IMR-90 (cell line): Measurements from ENCODE around the gene C22orf31. TPM values are rescaled to one million over a fixed set of nuclear protein-coding genes. Genes with fewer than 3 reads are reported as not detected.

Source experiments
- ATAC-seq: fragments of 200-7000 bp; cut with Tn5 transposase; 2 replicates; pipeline ENCODE4 v1.9.1; 2020; ENCODE audit warnings: low read depth, mild to moderate bottlenecking, moderate library complexity
- BruUV-seq: library from RNA; stranded (reverse); fragments of 400-500 nt; replicated peaks from 2 replicates; lab custom pipeline; 2021; lab: Mats Ljungman, UMichigan
- CTCF ChIA-PET: fragments of 300-600 bp; formaldehyde crosslinking; extraction: SDS; loops from one replicate; lab custom pipeline; 2021; ENCODE audit warnings: antibody characterized with exemption; lab: Yijun Ruan, JAX
- POLR2A ChIA-PET: fragments of 300-600 bp; sonication (Branson Sonifier 250); formaldehyde crosslinking; loops from one replicate; lab custom pipeline; 2022; ENCODE audit warnings: antibody characterized with exemption; ENCODE audit not compliant: unreplicated experiment; lab: Charles Lee
- DNase-seq: peaks from one replicate; pipeline ENCODE4 v3.0.0; 2013
- H2AFZ ChIP-seq: replicated peaks from 2 replicates; pipeline ENCODE3; 2013; ENCODE audit warnings: low read length, mild to moderate bottlenecking; ENCODE audit not compliant: poor library complexity
- H2AK5ac ChIP-seq: 2 replicates; pipeline ENCODE4 v1.6.1; 2013; ENCODE audit warnings: low read depth, low read length, inconsistent platforms
- H2AK9ac ChIP-seq: replicated peaks from 2 replicates; pipeline ENCODE3; 2013; ENCODE audit warnings: mild to moderate bottlenecking, low read depth, low read length, moderate library complexity; ENCODE audit not compliant: poor library complexity
- H2BK120ac ChIP-seq: 2 replicates; pipeline ENCODE4 v1.6.1; 2013; ENCODE audit warnings: low read depth, low read length, inconsistent platforms
- H2BK15ac ChIP-seq: 3 replicates; pipeline ENCODE4 v1.6.1; 2013; ENCODE audit warnings: low read depth, low read length, inconsistent platforms
- H2BK20ac ChIP-seq: 2 replicates; pipeline ENCODE4 v1.6.1; 2013; ENCODE audit warnings: low read depth, mild to moderate bottlenecking, inconsistent platforms, low read length, moderate library complexity
- H2BK5ac ChIP-seq: 2 replicates; pipeline ENCODE4 v1.6.1; 2013; ENCODE audit warnings: mild to moderate bottlenecking, low read depth, low read length, inconsistent platforms; ENCODE audit not compliant: poor library complexity, severe bottlenecking
- H3K14ac ChIP-seq: replicated peaks from 2 replicates; pipeline ENCODE4 v1.6.1; 2013; ENCODE audit warnings: low read depth, low read length, inconsistent platforms
- H3K18ac ChIP-seq: 2 replicates; pipeline ENCODE4 v1.6.1; 2013; ENCODE audit warnings: low read depth, low read length, control low read depth
- H3K23ac ChIP-seq: 2 replicates; pipeline ENCODE4 v1.6.1; 2013; ENCODE audit warnings: low read depth, low read length, inconsistent platforms
- H3K27ac ChIP-seq: 2 replicates; pipeline ENCODE4 v1.5.1; 2013; ENCODE audit warnings: mild to moderate bottlenecking, control low read depth, low read length; ENCODE audit not compliant: insufficient read depth
- H3K27me3 ChIP-seq: 2 replicates; pipeline ENCODE4 v1.6.1; 2013; ENCODE audit warnings: low read length; ENCODE audit not compliant: control insufficient read depth, insufficient read depth
- H3K36me3 ChIP-seq: 2 replicates; pipeline ENCODE4 v1.6.1; 2013; ENCODE audit warnings: low read length, mixed read lengths; ENCODE audit not compliant: control insufficient read depth, insufficient read depth
- H3K4ac ChIP-seq: 2 replicates; pipeline ENCODE4 v1.6.1; 2013; ENCODE audit warnings: low read depth, low read length, inconsistent platforms
- H3K4me1 ChIP-seq: 2 replicates; pipeline ENCODE4 v1.6.1; 2013; ENCODE audit warnings: low read length, mixed read lengths; ENCODE audit not compliant: control insufficient read depth, insufficient read depth
- H3K4me2 ChIP-seq: 2 replicates; pipeline ENCODE4 v1.6.1; 2013; ENCODE audit warnings: low read depth, mild to moderate bottlenecking, control low read depth, low read length, moderate library complexity
- H3K4me3 ChIP-seq: 2 replicates; pipeline ENCODE4 v1.5.1; 2013; ENCODE audit warnings: low read depth, mild to moderate bottlenecking, control low read depth, low read length, moderate library complexity; ENCODE audit not compliant: insufficient read depth
- H3K56ac ChIP-seq: 2 replicates; pipeline ENCODE4 v1.6.1; 2013; ENCODE audit warnings: low read length, inconsistent platforms; ENCODE audit not compliant: insufficient read depth; ENCODE audit errors: extremely low read depth
- H3K79me1 ChIP-seq, 2 experiments: 2 replicates each; pipeline ENCODE4 v1.6.1; 2013; ENCODE audit warnings: low read length in 2 of 2, inconsistent platforms in 1 of 2, low read depth in 1 of 2
- H3K9ac ChIP-seq: 2 replicates; pipeline ENCODE4 v1.6.1; 2013; ENCODE audit warnings: low read depth, low read length, control low read depth
- H3K9me1 ChIP-seq: 2 replicates; pipeline ENCODE4 v1.6.1; 2013; ENCODE audit warnings: low read length, inconsistent platforms; ENCODE audit not compliant: insufficient read depth
- H3K9me3 ChIP-seq: 2 replicates; pipeline ENCODE4 v1.6.1; 2013; ENCODE audit warnings: low read length; ENCODE audit not compliant: control insufficient read depth, insufficient read depth
- H4K20me1 ChIP-seq: 2 replicates; pipeline ENCODE4 v1.6.1; 2013; ENCODE audit warnings: low read length, inconsistent platforms; ENCODE audit not compliant: insufficient read depth
- H4K5ac ChIP-seq: 2 replicates; pipeline ENCODE4 v1.6.1; 2013; ENCODE audit warnings: mild to moderate bottlenecking, low read depth, low read length, control low read depth
- H4K8ac ChIP-seq, 2 experiments: 2 replicates each; pipeline ENCODE4 v1.6.1; 2013; ENCODE audit warnings: low read depth in 2 of 2, low read length in 2 of 2, control low read depth in 1 of 2, inconsistent platforms in 1 of 2
- H4K91ac ChIP-seq: 2 replicates; pipeline ENCODE4 v1.6.1; 2013; ENCODE audit warnings: low read depth, low read length, inconsistent platforms; ENCODE audit not compliant: insufficient read depth
- BHLHE40 ChIP-seq: fragments of 150-350 bp; IDR thresholded peaks from 2 replicates; pipeline ENCODE4 v1.6.1; 2016; ENCODE audit warnings: mild to moderate bottlenecking, low read depth, low read length
- CEBPB ChIP-seq: IDR thresholded peaks from 2 replicates; pipeline ENCODE4 v1.6.1; 2012; ENCODE audit warnings: low read depth, low read length, improper control_type of control experiment
- CHD1 ChIP-seq: IDR thresholded peaks from 2 replicates; pipeline ENCODE4 v1.6.1; 2012; ENCODE audit warnings: low read depth, low read length, improper control_type of control experiment
- CTCF ChIP-seq: conservative IDR thresholded peaks from 2 replicates; pipeline ENCODE4 v1.5.1; 2012; ENCODE audit warnings: mild to moderate bottlenecking, low read depth, low read length, improper control_type of control experiment
- ELK1 ChIP-seq: fragments of 150-350 bp; IDR thresholded peaks from 2 replicates; pipeline ENCODE4 v1.6.1; 2016; ENCODE audit warnings: low read depth, mild to moderate bottlenecking, low read length, moderate library complexity, borderline replicate concordance
- MAFK ChIP-seq: IDR thresholded peaks from 2 replicates; pipeline ENCODE4 v1.6.1; 2012; ENCODE audit warnings: low read depth, low read length, improper control_type of control experiment
- MAZ ChIP-seq: IDR thresholded peaks from 2 replicates; pipeline ENCODE4 v1.6.1; 2012; ENCODE audit warnings: low read depth, mild to moderate bottlenecking, low read length, improper control_type of control experiment, moderate library complexity, borderline replicate concordance
- MXI1 ChIP-seq: IDR thresholded peaks from 2 replicates; pipeline ENCODE4 v1.6.1; 2012; ENCODE audit warnings: low read depth, mild to moderate bottlenecking, low read length, moderate library complexity, borderline replicate concordance
- NFE2L2 ChIP-seq: fragments of 150-350 bp; IDR thresholded peaks from 2 replicates; pipeline ENCODE4 v1.6.1; 2016; ENCODE audit warnings: low read depth, mild to moderate bottlenecking, low read length
- RAD21 ChIP-seq: IDR thresholded peaks from 2 replicates; pipeline ENCODE4 v1.6.1; 2012; ENCODE audit warnings: low read length, improper control_type of control experiment
- RCOR1 ChIP-seq: IDR thresholded peaks from 2 replicates; pipeline ENCODE4 v1.6.1; 2012; ENCODE audit warnings: mild to moderate bottlenecking, low read length, improper control_type of control experiment; ENCODE audit not compliant: insufficient replicate concordance
- USF2 ChIP-seq: fragments of 150-350 bp; IDR thresholded peaks from 2 replicates; pipeline ENCODE4 v1.6.1; 2017; ENCODE audit warnings: mild to moderate bottlenecking, antibody characterized with exemption, low read length, low read depth
- WGBS, 2 experiments: methylation state at CpG; one replicate each; pipeline versions ENCODE4 v1.1.5 to v1.1.7; 2013; ENCODE audit warnings: missing lambda C conversion rate in 2 of 2; ENCODE audit not compliant: insufficient read length in 1 of 2; ENCODE audit errors: extremely low coverage in 2 of 2; 5-methylcytosine and 5-hydroxymethylcytosine counted together
- dilution Hi-C: fragments of 300-500 bp; cut with HindIII; formaldehyde crosslinking; loops from one replicate; pipeline ENCODE4 v1.14.3; 2018; ENCODE audit warnings: low sequenced_read_pairs; ENCODE audit not compliant: unreplicated experiment
- in situ Hi-C: fragments of 300-500 bp; cut with MboI; formaldehyde crosslinking; loops from 3 replicates; pipeline ENCODE4 v1.14.3; 2019; ENCODE audit warnings: low sequenced_read_pairs, inconsistent platforms, mixed read lengths
- intact Hi-C: fragments of 100-400 bp; cut with micrococcal nuclease; formaldehyde crosslinking; loops from 2 replicates; pipeline ENCODE4 v1.10.0; 2022
- polyA plus RNA-seq, 3 experiments: library from polyadenylated mRNA; depleted of rRNA; stranded (reverse); fragments of >200 nt; gene quantifications; 2 replicates each; pipeline ENCODE4 v1.2.3, GENCODE V29; 2012; ENCODE audit warnings: low replicate concordance in 1 of 3
- total RNA-seq: library from RNA; depleted of rRNA; stranded (reverse); fragments of >200 nt; gene quantifications from 2 replicates; pipeline ENCODE4 v1.2.3, GENCODE V29; 2012

Gene C22orf31
- total and polyA plus RNA-seq, 2 of the 4 experiments (the other 2 are of a cell fraction), result not detected

- Histone ChIP-seq H3K4ac (no peak overlapping the region), H4K91ac (no peak overlapping the region), H3K23ac (no peak overlapping the region), H2BK5ac (no peak overlapping the region), H2AK5ac (no peak overlapping the region), H3K56ac (no peak overlapping the region), H4K5ac (no peak overlapping the region), H3K4me3 (no peak overlapping the region), H4K8ac (no peak overlapping the region), H2AK9ac (no peak overlapping the region), H2BK120ac (no peak overlapping the region), H3K9me3 (no peaks in the 10 kb centered on the region), H3K18ac (no peak overlapping the region), H3K9me1 (peaks cover 6% of the 10 kb centered on the region; the same call in 1 of the 2 replicates), H2AFZ (no peak overlapping the region), H3K4me1 (no peaks in the 10 kb centered on the region), H3K36me3 (peaks cover 17% of the 10 kb centered on the region), H2BK20ac (no peak overlapping the region), H4K20me1 (no peaks in the 10 kb centered on the region), H2BK15ac (no peak overlapping the region), H3K27me3 (no peaks in the 10 kb centered on the region), H3K14ac (no peak overlapping the region), H3K79me1 (no peaks in the 10 kb centered on the region), H3K27ac (no peak overlapping the region), H3K4me2 (no peak overlapping the region), H3K9ac (no peak overlapping the region)
- intact Hi-C loops, result no loop called here
- ChIA-PET POLR2A (no interaction called here), CTCF (no interaction called here)
- ATAC-seq, result no peak
- in situ Hi-C loops, result no loop called here
- TF ChIP-seq CEBPB (no peak), RCOR1 (no peak), CHD1 (no peak), ELK1 (no peak), MXI1 (no peak), CTCF (no peak), RAD21 (no peak), NFE2L2 (no peak), BHLHE40 (no peak), MAZ (no peak), MAFK (no peak), USF2 (no peak)
- WGBS, 2 experiments, result 98% methylated on average over 10 of the region's 24 CpGs; no CpG with 5 or more reads in 1 of the 2 experiments
- dilution Hi-C loops, result no loop called here
- DNase-seq, result no peak
- BruUV-seq, result no TSS peak
Measured at GRCh38 chr22:29050457-29050856, 11.2 kb downstream of the C22orf31 start.
